CD4-positive, CD25-positive, alpha-beta regulatory T cell (primary cell): Measurements from ENCODE around the gene IDH3B. TPM values are rescaled to one million over a fixed set of nuclear protein-coding genes. Genes with fewer than 3 reads are reported as not detected.

Source experiments
- polyA plus RNA-seq, 4 donors: library from polyadenylated mRNA; unstranded; fragments of 300-500 nt; fragmentation: Illumina TruSeq; gene quantifications; one replicate each; pipeline ENCODE4 v1.2.3, GENCODE V29; 2021
- total RNA-seq: library from RNA; stranded (reverse); gene quantifications from one replicate; pipeline ENCODE4 v1.2.3, GENCODE V29; 2022

Gene IDH3B
- total and polyA plus RNA-seq, 5 donors from 2014 or later, result 106 to 117 (median 111) TPM

Other genes starting within 250 kb of the IDH3B start
- 132 TPM for gene SNRPB, start 193.4 kb downstream of the IDH3B start, total RNA-seq
- 100 to 1,000 TPM; 276 to 370 (median 300) TPM for gene SNRPB, start 193.4 kb downstream of the IDH3B start, polyA plus RNA-seq
- 3.8 TPM for gene ZNF343, start 155.3 kb downstream of the IDH3B start, total RNA-seq
- gene ZNF343, start 155.3 kb downstream of the IDH3B start, polyA plus RNA-seq, result 1 to 10 TPM; 2.5 to 4.8 (median 3.3) TPM
- not detected for gene TMC2, start 127.6 kb downstream of the IDH3B start, total RNA-seq
- not detected for gene TMC2, start 127.6 kb downstream of the IDH3B start, polyA plus RNA-seq
- 249 TPM for gene NOP56, start 11.6 kb downstream of the IDH3B start, total RNA-seq
- gene NOP56, start 11.6 kb downstream of the IDH3B start, polyA plus RNA-seq, result 100 to 1,000 TPM in 3 of 4 donors, 10 to 100 TPM in 1; 91.8 to 106 (median 103) TPM
- gene EBF4, start 28.6 kb upstream of the IDH3B start, total RNA-seq, result 1.8 TPM
- under 1 TPM in 2 of 4 donors, not detected in 2; 0.36 to 0.76 TPM for gene EBF4, start 28.6 kb upstream of the IDH3B start, polyA plus RNA-seq
- 1.2 TPM for gene CPXM1, start 136.4 kb upstream of the IDH3B start, total RNA-seq
- under 1 TPM in 1 of 4 donors, not detected in 3; 0.10 TPM for gene CPXM1, start 136.4 kb upstream of the IDH3B start, polyA plus RNA-seq
- gene C20orf141, start 150.8 kb upstream of the IDH3B start, total RNA-seq, result not detected
- gene C20orf141, start 150.8 kb upstream of the IDH3B start, polyA plus RNA-seq, result not detected
- gene TMEM239, start 152.1 kb upstream of the IDH3B start, total RNA-seq, result not detected
- not detected for gene TMEM239, start 152.1 kb upstream of the IDH3B start, polyA plus RNA-seq
- gene PCED1A, start 176.4 kb upstream of the IDH3B start, total RNA-seq, result 47.2 TPM
- gene PCED1A, start 176.4 kb upstream of the IDH3B start, polyA plus RNA-seq, result 10 to 100 TPM; 17.8 to 24.9 (median 19.5) TPM
- 53.9 TPM for gene VPS16, start 176.5 kb upstream of the IDH3B start, total RNA-seq
- gene VPS16, start 176.5 kb upstream of the IDH3B start, polyA plus RNA-seq, result 10 to 100 TPM; 30.6 to 35.3 (median 30.9) TPM
- 103 TPM for gene PTPRA, start 209.3 kb upstream of the IDH3B start, total RNA-seq
- gene PTPRA, start 209.3 kb upstream of the IDH3B start, polyA plus RNA-seq, result 10 to 100 TPM; 26.2 to 35.5 (median 32.3) TPM